Prostate gland (tissue), 2 donors: ENCODE results near the gene TMEM38B.

ENCODE experiments used
- POLR2A ChIP-seq: fragments of 450-650 bp; IDR thresholded peaks from one replicate; pipeline ENCODE4 v1.6.1; 2016; ENCODE audit warnings: antibody characterized with exemption, mild to moderate bottlenecking
- POLR2AphosphoS5 ChIP-seq: sonication (generic); formaldehyde crosslinking; IDR thresholded peaks from one replicate; pipeline ENCODE4 v1.6.1; 2017; ENCODE audit warnings: antibody characterized with exemption
- TF ChIP-seq, protein P1 (sequence below), 4 experiments: fragments of 200-600 bp in 2 of 4; fragments of 450-650 bp in 2 of 4; sonication (generic) in 2 of 4; IDR thresholded peaks; 1 replicate in 3 of 4; 2 replicates in 1 of 4; pipeline ENCODE4 v1.5.1; 2016 to 2019; ENCODE audit warnings: antibody characterized with exemption in 4 of 4, mild to moderate bottlenecking in 2 of 4, moderate library complexity in 2 of 4

DNA sequence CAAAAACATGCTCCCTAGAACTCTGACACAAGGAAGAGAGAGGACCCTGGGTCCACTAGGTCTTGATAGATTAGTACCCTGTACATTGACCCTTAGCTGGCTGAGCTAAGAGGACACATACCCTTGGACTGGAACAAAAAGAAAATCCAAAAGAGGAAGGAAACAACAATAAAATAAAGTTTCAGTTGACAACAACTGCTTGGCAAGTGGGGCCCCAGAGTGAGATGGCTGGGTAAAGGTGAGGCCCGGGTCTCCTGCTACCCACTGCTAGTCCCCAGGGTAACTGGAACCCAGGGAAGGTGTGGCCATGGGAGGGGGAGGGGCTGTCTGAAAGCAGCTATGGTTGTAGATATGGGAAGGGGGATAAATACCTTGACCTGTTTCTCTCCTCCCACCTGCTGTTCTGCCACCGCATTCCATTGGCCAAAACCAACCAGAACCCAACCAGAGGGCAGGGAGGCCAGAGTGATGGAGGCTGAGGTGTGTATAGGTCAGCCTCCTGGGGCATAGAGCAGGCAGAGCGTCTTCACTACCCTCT, 20.4 kb upstream of the TMEM38B start:
- TF ChIP-seq, protein P1, sequence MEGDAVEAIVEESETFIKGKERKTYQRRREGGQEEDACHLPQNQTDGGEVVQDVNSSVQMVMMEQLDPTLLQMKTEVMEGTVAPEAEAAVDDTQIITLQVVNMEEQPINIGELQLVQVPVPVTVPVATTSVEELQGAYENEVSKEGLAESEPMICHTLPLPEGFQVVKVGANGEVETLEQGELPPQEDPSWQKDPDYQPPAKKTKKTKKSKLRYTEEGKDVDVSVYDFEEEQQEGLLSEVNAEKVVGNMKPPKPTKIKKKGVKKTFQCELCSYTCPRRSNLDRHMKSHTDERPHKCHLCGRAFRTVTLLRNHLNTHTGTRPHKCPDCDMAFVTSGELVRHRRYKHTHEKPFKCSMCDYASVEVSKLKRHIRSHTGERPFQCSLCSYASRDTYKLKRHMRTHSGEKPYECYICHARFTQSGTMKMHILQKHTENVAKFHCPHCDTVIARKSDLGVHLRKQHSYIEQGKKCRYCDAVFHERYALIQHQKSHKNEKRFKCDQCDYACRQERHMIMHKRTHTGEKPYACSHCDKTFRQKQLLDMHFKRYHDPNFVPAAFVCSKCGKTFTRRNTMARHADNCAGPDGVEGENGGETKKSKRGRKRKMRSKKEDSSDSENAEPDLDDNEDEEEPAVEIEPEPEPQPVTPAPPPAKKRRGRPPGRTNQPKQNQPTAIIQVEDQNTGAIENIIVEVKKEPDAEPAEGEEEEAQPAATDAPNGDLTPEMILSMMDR (IDR thresholded peaks at IDR 0.05), result no peak
- no peak for TF ChIP-seq POLR2AphosphoS5
- TF ChIP-seq POLR2A, result no peak
